ENCODE results near the gene LGALS8.

Gene LGALS8

DNA sequence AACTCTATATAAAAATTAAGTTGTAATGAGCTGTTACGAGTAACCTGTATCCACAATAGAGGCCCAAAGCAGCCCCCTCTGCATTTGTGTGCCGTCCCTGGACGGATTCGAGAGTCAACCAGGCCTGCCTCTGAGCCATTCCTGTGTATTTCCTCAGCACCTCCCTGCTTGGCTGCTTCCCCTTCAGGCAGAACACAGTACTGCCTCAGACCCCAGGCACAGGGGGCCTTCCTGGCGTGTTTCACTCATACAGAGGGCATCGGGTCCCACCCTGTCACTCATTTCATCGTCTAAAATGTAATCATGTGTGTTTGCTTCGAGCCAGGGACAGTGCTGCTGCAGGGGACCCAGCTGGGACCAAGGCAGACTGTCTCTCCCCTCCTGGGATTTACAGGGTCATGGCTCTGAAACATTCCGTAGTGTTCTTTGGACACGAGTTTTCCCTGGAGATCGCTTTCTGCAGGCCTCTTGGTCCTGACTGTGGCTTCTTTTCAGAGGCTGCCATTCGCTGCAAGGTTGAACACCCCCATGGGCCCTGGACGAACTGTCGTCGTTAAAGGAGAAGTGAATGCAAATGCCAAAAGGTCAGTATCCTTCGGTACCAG is 19.4 kb downstream of the LGALS8 start:
- no peaks in the 10 kb centered on the region for H3K9me3 Mint-ChIP-seq
- no peak overlapping the region for H3K27ac Mint-ChIP-seq
- peaks cover 75% of the 10 kb centered on the region for H3K36me3 Mint-ChIP-seq (ENCODE audit: low read depth)
- H3K27me3 Mint-ChIP-seq: no peaks in the 10 kb centered on the region
- no peak overlapping the region for H3K4me3 Mint-ChIP-seq
- DNase-seq (no peak), ATAC-seq (no peak)
- peaks cover 23% of the 10 kb centered on the region for H3K4me1 Mint-ChIP-seq

DNA sequence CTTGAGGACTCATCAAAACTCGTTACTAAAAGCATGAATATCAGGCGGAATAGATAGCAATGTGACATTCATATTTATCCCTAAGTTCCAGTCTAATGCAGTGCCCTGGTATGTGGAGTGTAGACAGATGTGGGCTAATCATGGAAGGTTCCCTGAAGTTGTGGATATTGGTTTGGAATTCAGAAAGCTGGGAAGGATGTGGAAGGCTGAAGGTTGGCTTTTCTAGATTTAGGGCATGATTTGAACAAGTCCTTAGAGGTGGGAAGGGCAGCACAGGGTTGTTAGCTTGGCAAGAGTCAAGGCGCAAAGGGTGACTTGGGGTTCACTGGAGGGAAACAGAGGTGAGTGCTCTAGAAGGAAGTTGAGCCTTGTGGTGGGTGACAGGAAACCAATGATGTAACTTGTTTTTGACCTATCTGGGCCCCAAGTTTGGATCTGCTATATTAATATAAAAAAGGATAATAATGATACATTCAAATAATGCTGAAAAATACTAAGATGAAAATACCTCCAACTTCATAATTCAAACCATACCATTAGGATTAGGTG is 21.9 kb downstream of the LGALS8 start:
- H3K36me3 Mint-ChIP-seq (ENCODE audit: low read depth): peaks cover 74% of the 10 kb centered on the region
- peak overlapping the region; percentile 76 for H3K27ac Mint-ChIP-seq
- no peak overlapping the region for H3K4me3 Mint-ChIP-seq
- no peaks in the 10 kb centered on the region for H3K27me3 Mint-ChIP-seq
- no peaks in the 10 kb centered on the region for H3K9me3 Mint-ChIP-seq
- DNase-seq (no peak), ATAC-seq (no peak)
- peaks cover 23% of the 10 kb centered on the region for H3K4me1 Mint-ChIP-seq

- Mint-ChIP-seq H3K27ac (no peak overlapping the region), H3K4me3 (no peak overlapping the region), H3K9me3 (no peaks in the 10 kb centered on the region), H3K36me3 (ENCODE audit: low read depth) (peaks cover 82% of the 10 kb centered on the region), H3K4me1 (peaks cover 23% of the 10 kb centered on the region), H3K27me3 (no peaks in the 10 kb centered on the region)
- DNase-seq (no peak), ATAC-seq (no peak)
Observed at GRCh38 chr1:236548452-236548851, 24.7 kb downstream of the LGALS8 start.

GRCh38 chr1:236550961-236551851 is 27.4 kb downstream of the LGALS8 start:
- ATAC-seq (no peak), DNase-seq (no peak)
- H3K27me3 Mint-ChIP-seq: no peaks in the 10 kb centered on the region
- H3K36me3 Mint-ChIP-seq (ENCODE audit: low read depth): peaks cover 75% of the 10 kb centered on the region
- peaks cover 14% of the 10 kb centered on the region for H3K4me1 Mint-ChIP-seq
- H3K4me3 Mint-ChIP-seq: no peak overlapping the region
- peak overlapping the region; percentile 17 for H3K27ac Mint-ChIP-seq
- no peaks in the 10 kb centered on the region for H3K9me3 Mint-ChIP-seq

- H3K27ac Mint-ChIP-seq: no peak overlapping the region
- H3K9me3 Mint-ChIP-seq: no peaks in the 10 kb centered on the region
- H3K27me3 Mint-ChIP-seq: no peaks in the 10 kb centered on the region
- peaks cover 6% of the 10 kb centered on the region for H3K4me1 Mint-ChIP-seq
- no peak for ATAC-seq
- peaks cover 73% of the 10 kb centered on the region for H3K36me3 Mint-ChIP-seq (ENCODE audit: low read depth)
- H3K4me3 Mint-ChIP-seq: no peak overlapping the region
- no peak for DNase-seq
Observed at GRCh38 chr1:236552096-236552495, 28.3 kb downstream of the LGALS8 start.

- no peak overlapping the region for H3K4me3 Mint-ChIP-seq
- peaks cover 71% of the 10 kb centered on the region for H3K36me3 Mint-ChIP-seq (ENCODE audit: low read depth)
- ATAC-seq (no peak), DNase-seq (no peak)
- H3K9me3 Mint-ChIP-seq: no peaks in the 10 kb centered on the region
- no peaks in the 10 kb centered on the region for H3K27me3 Mint-ChIP-seq
- peak overlapping the region; percentile 55 for H3K27ac Mint-ChIP-seq
- H3K4me1 Mint-ChIP-seq: peaks cover under 1% of the 10 kb centered on the region
Observed at GRCh38 chr1:236552901-236553300, 29.1 kb downstream of the LGALS8 start.

DNA sequence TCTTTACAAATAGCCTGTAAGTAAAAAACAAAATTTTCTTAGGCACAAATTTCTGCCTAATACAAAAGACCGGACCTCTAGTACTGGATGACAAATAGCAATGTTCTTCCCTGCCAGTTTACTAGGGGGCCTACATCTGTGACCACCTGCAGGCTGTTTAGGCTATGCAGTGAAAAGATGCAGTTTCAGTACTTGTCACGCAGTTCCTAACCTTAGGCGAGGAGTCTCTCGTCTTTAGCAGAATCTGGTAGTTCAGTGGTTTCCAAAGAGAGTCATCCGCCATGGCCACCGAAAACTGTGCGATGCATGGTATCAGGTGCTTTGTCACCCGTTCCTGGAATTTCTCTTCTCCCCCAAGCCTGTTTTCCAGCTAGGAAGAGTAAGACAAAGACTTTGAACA is 29.6 kb downstream of the LGALS8 start:
- DNase-seq (no peak), ATAC-seq (no peak)
- Mint-ChIP-seq H3K9me3 (no peaks in the 10 kb centered on the region), H3K27ac (no peak overlapping the region), H3K36me3 (ENCODE audit: low read depth) (peaks cover 71% of the 10 kb centered on the region), H3K27me3 (no peaks in the 10 kb centered on the region), H3K4me1 (no peaks in the 10 kb centered on the region), H3K4me3 (no peak overlapping the region)

GRCh38 chr1:236556606-236557005 is 32.8 kb downstream of the LGALS8 start:
- Mint-ChIP-seq H3K36me3 (ENCODE audit: low read depth) (peaks cover 68% of the 10 kb centered on the region), H3K27me3 (no peaks in the 10 kb centered on the region), H3K4me1 (no peaks in the 10 kb centered on the region), H3K4me3 (no peak overlapping the region), H3K27ac (no peak overlapping the region), H3K9me3 (no peaks in the 10 kb centered on the region)
- no peak for ATAC-seq
- no peak for DNase-seq

GRCh38 chr1:236558081-236558480 is 34.3 kb downstream of the LGALS8 start:
- no peak overlapping the region for H3K4me3 Mint-ChIP-seq
- DNase-seq: no peak
- ATAC-seq: no peak
- no peaks in the 10 kb centered on the region for H3K4me1 Mint-ChIP-seq
- H3K27me3 Mint-ChIP-seq: no peaks in the 10 kb centered on the region
- H3K27ac Mint-ChIP-seq: no peak overlapping the region
- no peaks in the 10 kb centered on the region for H3K9me3 Mint-ChIP-seq
- H3K36me3 Mint-ChIP-seq (ENCODE audit: low read depth): peaks cover 68% of the 10 kb centered on the region

DNA sequence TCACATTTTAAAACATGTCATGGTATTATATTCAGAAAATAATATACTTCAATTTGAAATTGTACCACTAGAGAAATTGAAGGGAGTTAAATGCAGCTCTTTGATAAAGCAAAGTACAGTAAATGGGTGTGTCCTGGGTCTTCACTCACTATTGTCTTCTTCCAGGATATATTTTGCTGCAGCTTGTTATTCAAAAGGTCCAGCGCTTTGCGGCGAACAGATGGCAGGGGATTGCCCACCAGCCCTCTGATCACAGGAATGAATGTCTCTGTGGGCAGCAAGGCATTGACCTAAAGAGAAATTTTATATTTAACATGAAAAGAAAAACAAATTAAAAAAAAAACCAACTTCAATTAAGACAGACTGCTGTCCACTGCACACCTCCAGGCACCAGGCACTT is 35.1 kb downstream of the LGALS8 start:
- H3K36me3 Mint-ChIP-seq (ENCODE audit: low read depth): peaks cover 72% of the 10 kb centered on the region
- no peak overlapping the region for H3K27ac Mint-ChIP-seq
- no peaks in the 10 kb centered on the region for H3K9me3 Mint-ChIP-seq
- ATAC-seq: no peak
- no peaks in the 10 kb centered on the region for H3K4me1 Mint-ChIP-seq
- DNase-seq: no peak
- H3K27me3 Mint-ChIP-seq: no peaks in the 10 kb centered on the region
- no peak overlapping the region for H3K4me3 Mint-ChIP-seq

GRCh38 chr1:236560213-236560771 is 36.5 kb downstream of the LGALS8 start:
- Mint-ChIP-seq H3K4me3 (no peak overlapping the region), H3K27me3 (no peaks in the 10 kb centered on the region), H3K27ac (no peak overlapping the region), H3K9me3 (no peaks in the 10 kb centered on the region), H3K4me1 (no peaks in the 10 kb centered on the region), H3K36me3 (ENCODE audit: low read depth) (peaks cover 76% of the 10 kb centered on the region)
- ATAC-seq (no peak), DNase-seq (no peak)

DNA sequence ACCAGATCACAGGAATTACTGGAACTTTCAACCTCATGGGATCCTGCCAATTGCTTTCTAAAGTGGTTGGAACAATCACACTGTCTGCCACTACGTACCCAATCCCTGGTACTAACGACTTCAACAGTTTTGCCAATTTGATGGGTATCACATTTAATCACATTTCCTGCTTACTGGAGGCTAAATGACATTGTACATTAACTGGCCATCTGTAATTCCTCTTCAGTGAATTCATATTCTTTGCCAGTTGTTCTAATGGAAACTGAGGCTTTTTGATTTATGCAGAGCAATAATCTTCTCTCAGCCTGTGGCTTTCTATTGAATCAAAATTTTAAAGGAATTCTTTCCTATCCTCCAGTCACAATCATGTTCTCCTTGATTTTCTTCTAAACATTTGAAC is 38.2 kb downstream of the LGALS8 start:
- ATAC-seq (no peak), DNase-seq (no peak)
- H3K4me1 Mint-ChIP-seq: no peaks in the 10 kb centered on the region
- no peak overlapping the region for H3K4me3 Mint-ChIP-seq
- peak overlapping the region; percentile 57 for H3K27ac Mint-ChIP-seq
- H3K27me3 Mint-ChIP-seq: no peaks in the 10 kb centered on the region
- no peaks in the 10 kb centered on the region for H3K9me3 Mint-ChIP-seq
- H3K36me3 Mint-ChIP-seq (ENCODE audit: low read depth): peaks cover 77% of the 10 kb centered on the region

- no peak overlapping the region for H3K27ac Mint-ChIP-seq
- H3K4me3 Mint-ChIP-seq: no peak overlapping the region
- no peaks in the 10 kb centered on the region for H3K27me3 Mint-ChIP-seq
- no peaks in the 10 kb centered on the region for H3K4me1 Mint-ChIP-seq
- DNase-seq (no peak), ATAC-seq (no peak)
- no peaks in the 10 kb centered on the region for H3K9me3 Mint-ChIP-seq
- peaks cover 75% of the 10 kb centered on the region for H3K36me3 Mint-ChIP-seq (ENCODE audit: low read depth)
Observed at GRCh38 chr1:236565530-236565929, 41.7 kb downstream of the LGALS8 start.

DNA sequence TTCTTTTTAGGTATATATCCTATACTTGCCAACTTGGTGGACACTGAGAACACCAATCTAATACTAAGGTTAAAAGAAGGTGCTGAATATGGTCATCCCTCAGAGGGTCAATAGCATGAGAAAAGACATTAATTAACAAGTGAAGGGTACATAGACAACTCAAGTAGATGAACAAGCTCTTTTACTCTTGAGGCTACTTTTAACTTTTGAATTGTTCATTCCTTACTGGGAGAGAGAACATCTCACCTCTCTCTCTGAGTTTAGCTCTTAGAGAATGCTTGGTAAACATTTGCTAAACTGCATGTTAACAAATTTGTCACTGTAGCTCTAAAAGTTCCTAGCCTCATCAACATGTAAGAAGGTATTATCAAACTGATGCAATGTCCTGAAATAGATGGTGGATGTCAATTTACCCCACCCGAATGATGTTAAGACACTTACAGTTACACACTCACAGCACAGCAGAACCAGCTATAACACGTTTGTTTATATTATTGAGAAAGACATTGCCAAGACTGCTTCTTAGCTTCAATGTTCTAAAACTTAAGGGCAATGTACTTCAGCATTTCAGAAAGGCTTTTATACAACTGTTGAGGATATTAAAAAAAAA is 44.6 kb downstream of the LGALS8 start:
- Mint-ChIP-seq H3K4me3 (no peak overlapping the region), H3K27me3 (no peaks in the 10 kb centered on the region), H3K27ac (no peak overlapping the region), H3K9me3 (no peaks in the 10 kb centered on the region), H3K36me3 (ENCODE audit: low read depth) (peaks cover 77% of the 10 kb centered on the region), H3K4me1 (no peaks in the 10 kb centered on the region)
- DNase-seq (no peak), ATAC-seq (no peak)
